ENCODE data around the gene PACS2. TPM values are rescaled to one million over a fixed set of nuclear protein-coding genes. Genes with fewer than 3 reads are reported as not detected.

Gene PACS2
- polyA plus RNA-seq, 1 of the 3 experiments (the other 2 are of a cell fraction), result 42.7 TPM

DNA sequence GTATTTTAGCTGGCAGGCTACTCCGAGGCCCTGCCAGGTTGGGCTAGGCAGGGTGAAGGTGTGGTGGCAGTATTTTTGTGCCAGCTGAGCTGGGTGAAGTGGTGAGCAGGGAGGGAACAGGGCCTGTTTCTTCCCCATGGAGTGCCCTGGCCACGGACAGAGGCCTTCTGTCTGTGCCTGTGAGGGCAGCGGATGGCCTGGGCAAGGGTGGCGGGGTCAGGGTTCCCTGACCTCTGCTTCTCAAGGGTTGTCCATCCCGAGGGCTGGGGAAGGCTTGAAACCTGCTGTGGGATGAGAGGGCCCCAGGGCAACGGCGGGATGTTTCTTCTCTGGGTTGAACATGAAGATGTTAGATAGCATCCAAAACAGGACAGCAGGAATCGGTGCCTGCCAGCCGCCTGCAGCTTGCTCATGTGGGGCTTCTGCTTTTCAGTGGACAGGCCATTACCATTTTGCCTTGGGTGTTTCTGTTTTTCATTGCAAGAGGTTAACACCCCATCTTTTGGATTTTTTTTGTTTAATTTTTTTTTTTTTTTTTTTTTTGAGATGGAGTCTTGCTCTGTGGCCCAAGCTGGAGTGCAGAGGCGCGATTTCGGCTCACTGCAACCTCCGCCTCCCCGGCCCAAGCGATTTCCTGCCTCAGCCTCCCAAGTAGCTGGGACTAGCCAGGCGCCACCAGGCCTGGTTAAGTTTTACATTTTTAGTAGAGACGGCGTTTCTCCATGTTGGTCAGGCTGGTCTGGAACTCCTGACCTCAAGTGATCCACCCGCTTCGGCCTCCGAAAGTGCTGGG is 108.3 kb downstream of the PACS2 start:
- no peak overlapping the region for H2AFZ ChIP-seq (ENCODE audit: low read depth)
- no peak overlapping the region for H3K9ac ChIP-seq
- H3K4me1 ChIP-seq (ENCODE audit: control insufficient read depth in 1 of 2, insufficient read depth in 2 of 2, low read depth in 1 of 2, low read length in 1 of 2), result peaks cover 12 to 44% of the 10 kb centered on the region in 2 experiments; a peak in 3 of 4 replicates
- H3K4me3 ChIP-seq (ENCODE audit: low read depth in 2 of 2, low read length in 1 of 2), result no peak overlapping the region
- ChIA-PET CTCF (interaction anchor here (0.7 to 3.7 kb wide), 10 partner anchors 11 to 70 kb away, joined by 3 to 18 read pairs (median 3); no protein-coding TSS in a partner anchor), POLR2A (interaction anchor here (0.7 to 1.2 kb wide), 3 partner anchors 48 to 255 kb away, joined by 4 read pairs; no protein-coding TSS in a partner anchor)
- DNase-seq, result peak; percentile 90
- H3K36me3 ChIP-seq (replicated peaks in 1 of 2; ENCODE audit: control insufficient read depth in 1 of 2, insufficient read depth in 2 of 2, low read length in 1 of 2), result peaks cover 6% of the 10 kb centered on the region in 2 experiments
- peak overlapping the region in 1 of 2 experiments; percentile 87; a peak in 2 of 4 replicates for H3K27ac ChIP-seq (ENCODE audit: low read depth in 2 of 2, low read length in 1 of 2)
- H3K79me2 ChIP-seq (ENCODE audit: insufficient read depth), result peaks cover 83% of the 10 kb centered on the region
- H3K9me2 ChIP-seq, result no peaks in the 10 kb centered on the region
- no peaks in the 10 kb centered on the region for H3K27me3 ChIP-seq (ENCODE audit: insufficient read depth)
- peaks cover 57% of the 10 kb centered on the region for H4K20me1 ChIP-seq (ENCODE audit: insufficient read depth)
- peaks cover 10% of the 10 kb centered on the region for H3F3A ChIP-seq (replicated peaks; ENCODE audit: insufficient read depth)
- peak overlapping the region; percentile 97 for H3K4me2 ChIP-seq
- H3K9me3 ChIP-seq, result no peaks in the 10 kb centered on the region
- 84% methylated on average over 19 of the region's 21 CpGs for WGBS (ENCODE audit: low lambda C conversion rate)
- no peak for TF ChIP-seq TCF12 (IDR thresholded peaks at IDR 0.05)
- no peak for TF ChIP-seq USF2 (IDR thresholded peaks at IDR 0.05; ENCODE audit: borderline replicate concordance, low read depth, low read length)
- no peak for TF ChIP-seq RFX5 (IDR thresholded peaks at IDR 0.05; ENCODE audit: low read length)
- TF ChIP-seq, protein P1, sequence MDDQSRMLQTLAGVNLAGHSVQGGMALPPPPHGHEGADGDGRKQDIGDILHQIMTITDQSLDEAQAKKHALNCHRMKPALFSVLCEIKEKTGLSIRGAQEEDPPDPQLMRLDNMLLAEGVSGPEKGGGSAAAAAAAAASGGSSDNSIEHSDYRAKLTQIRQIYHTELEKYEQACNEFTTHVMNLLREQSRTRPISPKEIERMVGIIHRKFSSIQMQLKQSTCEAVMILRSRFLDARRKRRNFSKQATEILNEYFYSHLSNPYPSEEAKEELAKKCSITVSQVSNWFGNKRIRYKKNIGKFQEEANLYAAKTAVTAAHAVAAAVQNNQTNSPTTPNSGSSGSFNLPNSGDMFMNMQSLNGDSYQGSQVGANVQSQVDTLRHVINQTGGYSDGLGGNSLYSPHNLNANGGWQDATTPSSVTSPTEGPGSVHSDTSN (IDR thresholded peaks at IDR 0.05), result no peak
- TF ChIP-seq RAD21 (IDR thresholded peaks at IDR 0.05; ENCODE audit: low read length), result peak; percentile 25
- TF ChIP-seq ZBTB33 (IDR thresholded peaks at IDR 0.05; ENCODE audit: borderline replicate concordance, low read depth), result no peak
- peak; percentile 64 for TF ChIP-seq CHD2 (IDR thresholded peaks at IDR 0.05; ENCODE audit: low read length, partially characterized antibody)
- peak in 1 of 2 experiments; percentile 79; a peak in 2 of 4 replicates for TF ChIP-seq EP300 (IDR thresholded peaks at IDR 0.05; ENCODE audit: borderline replicate concordance in 1 of 2, low read depth in 1 of 2, low read length in 1 of 2)
- TF ChIP-seq FOXM1 (IDR thresholded peaks at IDR 0.05; ENCODE audit: low read depth), result no peak
- no peak for TF ChIP-seq TEAD4 (IDR thresholded peaks at IDR 0.05; ENCODE audit: borderline replicate concordance, insufficient read depth)
- TF ChIP-seq FOSL2 (IDR thresholded peaks at IDR 0.05; ENCODE audit: borderline replicate concordance, low read depth), result no peak
- peak; percentile 80; the same call in 1 of the 2 replicates for TF ChIP-seq MXI1 (IDR thresholded peaks at IDR 0.05; ENCODE audit: low read depth, low read length)
- TF ChIP-seq, protein P2, sequence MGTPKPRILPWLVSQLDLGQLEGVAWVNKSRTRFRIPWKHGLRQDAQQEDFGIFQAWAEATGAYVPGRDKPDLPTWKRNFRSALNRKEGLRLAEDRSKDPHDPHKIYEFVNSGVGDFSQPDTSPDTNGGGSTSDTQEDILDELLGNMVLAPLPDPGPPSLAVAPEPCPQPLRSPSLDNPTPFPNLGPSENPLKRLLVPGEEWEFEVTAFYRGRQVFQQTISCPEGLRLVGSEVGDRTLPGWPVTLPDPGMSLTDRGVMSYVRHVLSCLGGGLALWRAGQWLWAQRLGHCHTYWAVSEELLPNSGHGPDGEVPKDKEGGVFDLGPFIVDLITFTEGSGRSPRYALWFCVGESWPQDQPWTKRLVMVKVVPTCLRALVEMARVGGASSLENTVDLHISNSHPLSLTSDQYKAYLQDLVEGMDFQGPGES (IDR thresholded peaks at IDR 0.05; ENCODE audit: low read depth, low read length), result no peak
- TF ChIP-seq, protein P3, sequence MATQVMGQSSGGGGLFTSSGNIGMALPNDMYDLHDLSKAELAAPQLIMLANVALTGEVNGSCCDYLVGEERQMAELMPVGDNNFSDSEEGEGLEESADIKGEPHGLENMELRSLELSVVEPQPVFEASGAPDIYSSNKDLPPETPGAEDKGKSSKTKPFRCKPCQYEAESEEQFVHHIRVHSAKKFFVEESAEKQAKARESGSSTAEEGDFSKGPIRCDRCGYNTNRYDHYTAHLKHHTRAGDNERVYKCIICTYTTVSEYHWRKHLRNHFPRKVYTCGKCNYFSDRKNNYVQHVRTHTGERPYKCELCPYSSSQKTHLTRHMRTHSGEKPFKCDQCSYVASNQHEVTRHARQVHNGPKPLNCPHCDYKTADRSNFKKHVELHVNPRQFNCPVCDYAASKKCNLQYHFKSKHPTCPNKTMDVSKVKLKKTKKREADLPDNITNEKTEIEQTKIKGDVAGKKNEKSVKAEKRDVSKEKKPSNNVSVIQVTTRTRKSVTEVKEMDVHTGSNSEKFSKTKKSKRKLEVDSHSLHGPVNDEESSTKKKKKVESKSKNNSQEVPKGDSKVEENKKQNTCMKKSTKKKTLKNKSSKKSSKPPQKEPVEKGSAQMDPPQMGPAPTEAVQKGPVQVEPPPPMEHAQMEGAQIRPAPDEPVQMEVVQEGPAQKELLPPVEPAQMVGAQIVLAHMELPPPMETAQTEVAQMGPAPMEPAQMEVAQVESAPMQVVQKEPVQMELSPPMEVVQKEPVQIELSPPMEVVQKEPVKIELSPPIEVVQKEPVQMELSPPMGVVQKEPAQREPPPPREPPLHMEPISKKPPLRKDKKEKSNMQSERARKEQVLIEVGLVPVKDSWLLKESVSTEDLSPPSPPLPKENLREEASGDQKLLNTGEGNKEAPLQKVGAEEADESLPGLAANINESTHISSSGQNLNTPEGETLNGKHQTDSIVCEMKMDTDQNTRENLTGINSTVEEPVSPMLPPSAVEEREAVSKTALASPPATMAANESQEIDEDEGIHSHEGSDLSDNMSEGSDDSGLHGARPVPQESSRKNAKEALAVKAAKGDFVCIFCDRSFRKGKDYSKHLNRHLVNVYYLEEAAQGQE (IDR thresholded peaks at IDR 0.05; ENCODE audit: low read depth, low read length), result no peak
- peak; percentile 92 for TF ChIP-seq GATA2 (CRISPR knock-in tag; IDR thresholded peaks at IDR 0.05)
- TF ChIP-seq GABPA (IDR thresholded peaks at IDR 0.05; ENCODE audit: low read depth), result no peak
- TF ChIP-seq RCOR1 (IDR thresholded peaks at IDR 0.05; ENCODE audit: low read length), result peak; percentile 63; the same call in 1 of the 2 replicates
- TF ChIP-seq FOXJ3 (CRISPR knock-in tag; IDR thresholded peaks at IDR 0.05), result peak; percentile 86
- no peak for TF ChIP-seq SIN3A (IDR thresholded peaks at IDR 0.05; ENCODE audit: borderline replicate concordance, low read depth, low read length)

All from SK-N-SH (cell line).